Measurements from ENCODE around the gene UTP11.

- no peak for TF ChIP-seq GATA2 (IDR thresholded peaks at IDR 0.05; ENCODE audit: low read depth, low read length)
- no peak for TF ChIP-seq GATA3 (IDR thresholded peaks at IDR 0.05; ENCODE audit: low read depth, low read length)
Observed at GRCh38 chr1:37994886-37995566, 17.5 kb upstream of the UTP11 start.

Data from SH-SY5Y (cell line).